ENCODE results near the gene SLMAP.

DNA sequence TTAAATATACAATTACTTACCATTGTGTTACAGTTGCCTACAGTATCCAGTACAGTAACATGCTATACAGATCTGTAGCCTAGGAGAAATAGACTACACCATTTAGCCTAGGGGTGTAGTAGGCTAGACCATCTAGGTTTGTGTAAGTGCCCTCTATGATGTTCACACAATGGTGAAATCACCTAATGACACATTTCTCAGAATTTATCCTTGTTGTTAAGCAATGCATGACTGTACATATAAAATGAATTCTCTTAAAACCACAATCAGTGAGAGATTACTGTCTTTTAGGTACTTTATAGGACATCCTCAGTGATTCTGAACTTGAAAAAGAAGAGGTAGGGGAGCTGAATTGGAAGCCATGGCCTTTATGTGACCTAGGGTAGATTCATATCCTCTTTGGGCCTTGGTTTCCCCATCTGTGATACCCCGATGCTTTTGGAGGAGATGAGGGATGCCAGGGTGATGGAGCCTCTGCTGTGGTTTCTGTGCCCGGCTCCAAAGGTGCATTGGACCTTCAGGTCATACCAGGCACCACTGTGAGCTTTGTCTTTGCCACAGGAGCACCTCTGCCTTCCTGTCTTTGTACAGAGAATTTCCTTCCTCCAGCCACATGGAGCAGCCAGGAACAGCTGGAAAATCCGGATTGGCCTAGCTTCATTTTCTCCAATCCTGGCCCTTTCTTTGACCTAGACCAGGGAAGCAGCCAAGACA lies 200.2 kb downstream of the SLMAP start:
- TF ChIP-seq, protein P1, sequence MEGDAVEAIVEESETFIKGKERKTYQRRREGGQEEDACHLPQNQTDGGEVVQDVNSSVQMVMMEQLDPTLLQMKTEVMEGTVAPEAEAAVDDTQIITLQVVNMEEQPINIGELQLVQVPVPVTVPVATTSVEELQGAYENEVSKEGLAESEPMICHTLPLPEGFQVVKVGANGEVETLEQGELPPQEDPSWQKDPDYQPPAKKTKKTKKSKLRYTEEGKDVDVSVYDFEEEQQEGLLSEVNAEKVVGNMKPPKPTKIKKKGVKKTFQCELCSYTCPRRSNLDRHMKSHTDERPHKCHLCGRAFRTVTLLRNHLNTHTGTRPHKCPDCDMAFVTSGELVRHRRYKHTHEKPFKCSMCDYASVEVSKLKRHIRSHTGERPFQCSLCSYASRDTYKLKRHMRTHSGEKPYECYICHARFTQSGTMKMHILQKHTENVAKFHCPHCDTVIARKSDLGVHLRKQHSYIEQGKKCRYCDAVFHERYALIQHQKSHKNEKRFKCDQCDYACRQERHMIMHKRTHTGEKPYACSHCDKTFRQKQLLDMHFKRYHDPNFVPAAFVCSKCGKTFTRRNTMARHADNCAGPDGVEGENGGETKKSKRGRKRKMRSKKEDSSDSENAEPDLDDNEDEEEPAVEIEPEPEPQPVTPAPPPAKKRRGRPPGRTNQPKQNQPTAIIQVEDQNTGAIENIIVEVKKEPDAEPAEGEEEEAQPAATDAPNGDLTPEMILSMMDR (IDR thresholded peaks at IDR 0.05 in 8 of 11, conservative IDR thresholded peaks at IDR 0.05 in 3 of 11): no peak
- TF ChIP-seq POLR2AphosphoS5 (IDR thresholded peaks at IDR 0.05): no peak
